Vagina (tissue), 2 donors: ENCODE data around the gene COASY. TPM values are rescaled to one million over a fixed set of nuclear protein-coding genes. Genes with fewer than 3 reads are reported as not detected.
A peak's percentile ranks its signal among the peaks of the same experiment; 100 is the strongest.
"Not testable (repeated sequence)": the region's sequence is repeated elsewhere in the genome, so short reads cannot be mapped to it uniquely, and the experiment has no call there.

Experiments
- DNase-seq, 2 donors: peaks; one replicate each; pipeline ENCODE4 v3.0.0-alpha.2; 2017; ENCODE audit errors: extremely low spot score in 2 of 2
- H3K27ac ChIP-seq: fragments of 200-600 bp; sonication (generic); one replicate; pipeline ENCODE4 v1.5.1; 2019
- H3K27me3 ChIP-seq: fragments of 200-600 bp; sonication (generic); one replicate; pipeline ENCODE4 v1.5.1; 2019
- H3K36me3 ChIP-seq, 2 donors: fragments of 200-600 bp; sonication (generic); one replicate each; pipeline ENCODE4 v1.5.1; 2017 to 2019
- H3K4me1 ChIP-seq: fragments of 200-600 bp; sonication (generic); one replicate; pipeline ENCODE4 v1.5.1; 2019
- H3K4me3 ChIP-seq, 2 donors: fragments of 200-600 bp; sonication (generic); 1 replicate in 1 of 2; 2 replicates in 1 of 2; pipeline ENCODE4 v1.5.1; 2016 to 2019
- H3K9me3 ChIP-seq: fragments of 200-600 bp; sonication (generic); one replicate; pipeline ENCODE4 v1.5.1; 2019
- POLR2A ChIP-seq, 2 donors: fragments of 450-650 bp; IDR thresholded peaks; one replicate each; pipeline ENCODE4 v1.6.1; 2017; ENCODE audit warnings: antibody characterized with exemption in 2 of 2, mild to moderate bottlenecking in 2 of 2, moderate library complexity in 2 of 2
- POLR2AphosphoS5 ChIP-seq, 2 donors: sonication (generic); formaldehyde crosslinking; IDR thresholded peaks; one replicate each; pipeline ENCODE4 v1.9.0; 2017; ENCODE audit warnings: antibody characterized with exemption in 2 of 2, mild to moderate bottlenecking in 2 of 2, low read depth in 1 of 2; ENCODE audit not compliant: insufficient read depth in 1 of 2
- intact Hi-C: fragments of 100-400 bp; cut with DNase I; formaldehyde crosslinking; loops from one replicate; pipeline ENCODE4 v1.15.1; 2023
- total RNA-seq: library from RNA; depleted of rRNA; stranded (reverse); fragments of >200 nt; gene quantifications from one replicate; pipeline ENCODE4 v1.2.3, GENCODE V29; 2016
- TF ChIP-seq, protein P1 (sequence below), 3 experiments: fragments of 450-650 bp in 2 of 3; fragments of 200-600 bp in 1 of 3; sonication (generic) in 1 of 3; IDR thresholded peaks; one replicate each; pipeline ENCODE4 v1.5.1; 2017 to 2019; ENCODE audit warnings: antibody characterized with exemption in 3 of 3, mild to moderate bottlenecking in 2 of 3, moderate library complexity in 2 of 3

The COASY gene
- total RNA-seq, 1 donor from 2014 or later = 24.8 TPM

DNA sequence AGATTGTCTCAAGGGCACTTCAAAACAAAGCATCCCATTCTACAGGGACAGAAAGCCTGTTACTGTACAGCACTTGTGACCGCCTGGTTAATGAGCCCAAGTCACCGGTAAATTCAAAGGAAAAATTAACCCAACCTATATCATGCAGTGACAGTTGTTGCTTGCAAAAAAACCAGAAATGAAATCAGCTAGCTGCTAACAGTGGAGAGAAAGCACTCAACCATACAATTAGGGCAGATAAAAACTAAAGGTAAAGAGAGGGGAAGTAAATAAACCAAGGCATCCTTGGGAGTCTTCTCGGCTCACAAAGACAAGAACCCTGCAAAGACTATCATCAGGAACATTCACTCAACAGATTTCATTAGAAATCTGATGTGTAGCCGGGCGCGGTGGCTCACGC lies 41.4 kb downstream of the COASY start:
- TF ChIP-seq POLR2AphosphoS5 (IDR thresholded peaks at IDR 0.05; ENCODE audit: insufficient read depth in 1 of 2, low read depth in 1 of 2) (no peak), POLR2A (IDR thresholded peaks at IDR 0.05) (no peak)
- TF ChIP-seq, protein P1, sequence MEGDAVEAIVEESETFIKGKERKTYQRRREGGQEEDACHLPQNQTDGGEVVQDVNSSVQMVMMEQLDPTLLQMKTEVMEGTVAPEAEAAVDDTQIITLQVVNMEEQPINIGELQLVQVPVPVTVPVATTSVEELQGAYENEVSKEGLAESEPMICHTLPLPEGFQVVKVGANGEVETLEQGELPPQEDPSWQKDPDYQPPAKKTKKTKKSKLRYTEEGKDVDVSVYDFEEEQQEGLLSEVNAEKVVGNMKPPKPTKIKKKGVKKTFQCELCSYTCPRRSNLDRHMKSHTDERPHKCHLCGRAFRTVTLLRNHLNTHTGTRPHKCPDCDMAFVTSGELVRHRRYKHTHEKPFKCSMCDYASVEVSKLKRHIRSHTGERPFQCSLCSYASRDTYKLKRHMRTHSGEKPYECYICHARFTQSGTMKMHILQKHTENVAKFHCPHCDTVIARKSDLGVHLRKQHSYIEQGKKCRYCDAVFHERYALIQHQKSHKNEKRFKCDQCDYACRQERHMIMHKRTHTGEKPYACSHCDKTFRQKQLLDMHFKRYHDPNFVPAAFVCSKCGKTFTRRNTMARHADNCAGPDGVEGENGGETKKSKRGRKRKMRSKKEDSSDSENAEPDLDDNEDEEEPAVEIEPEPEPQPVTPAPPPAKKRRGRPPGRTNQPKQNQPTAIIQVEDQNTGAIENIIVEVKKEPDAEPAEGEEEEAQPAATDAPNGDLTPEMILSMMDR (IDR thresholded peaks at IDR 0.05) = no peak
- Histone ChIP-seq H3K4me3 (no peak overlapping the region), H3K9me3 (no peaks in the 10 kb centered on the region), H3K36me3 (peaks cover 0 to 7% of the 10 kb centered on the region in 2 donors), H3K4me1 (peaks cover 59% of the 10 kb centered on the region), H3K27me3 (no peaks in the 10 kb centered on the region), H3K27ac (no peak overlapping the region)
- DNase-seq = no peak
- intact Hi-C loops = no loop called here

DNA sequence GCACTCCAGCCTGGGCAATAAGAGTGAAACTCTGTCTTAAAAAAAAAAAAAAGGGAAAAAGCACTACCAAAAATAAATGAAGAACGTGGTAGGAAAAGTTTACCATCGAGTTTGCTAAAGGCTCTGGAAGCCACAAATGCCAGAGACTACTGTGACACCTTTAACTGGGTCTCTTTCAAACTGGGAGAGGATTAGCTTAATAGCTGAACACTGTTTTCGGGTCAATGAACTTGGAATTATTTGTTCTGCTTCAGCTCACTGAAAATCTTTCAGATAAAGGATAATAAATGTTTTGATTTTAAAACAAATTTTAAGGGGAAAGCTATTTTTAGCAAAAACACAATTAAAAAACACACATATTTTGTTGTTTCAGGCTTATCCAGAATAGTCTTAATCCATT lies 45.8 kb downstream of the COASY start:
- Histone ChIP-seq H3K27ac (peak overlapping the region; percentile 96), H3K9me3 (no peaks in the 10 kb centered on the region), H3K4me1 (peaks cover 49% of the 10 kb centered on the region), H3K27me3 (no peaks in the 10 kb centered on the region), H3K4me3 (peak overlapping the region; percentile 77 to 98), H3K36me3 (peaks cover 0 to 8% of the 10 kb centered on the region in 2 donors)
- intact Hi-C loops = loop anchor here (5.0 kb wide), 1 partner anchor 65 kb away; no protein-coding TSS in a partner anchor
- no peak for DNase-seq
- TF ChIP-seq, protein P1 (IDR thresholded peaks at IDR 0.05) = no peak
- no peak for TF ChIP-seq POLR2A (IDR thresholded peaks at IDR 0.05)
- no peak for TF ChIP-seq POLR2AphosphoS5 (IDR thresholded peaks at IDR 0.05; ENCODE audit: insufficient read depth in 1 of 2, low read depth in 1 of 2)

- Histone ChIP-seq H3K4me3 (peak overlapping the region; percentile 77 to 98), H3K36me3 (peaks cover 0 to 16% of the 10 kb centered on the region in 2 donors), H3K27me3 (no peaks in the 10 kb centered on the region), H3K27ac (peak overlapping the region; percentile 96), H3K9me3 (no peaks in the 10 kb centered on the region), H3K4me1 (peaks cover 49% of the 10 kb centered on the region)
- DNase-seq = no peak
- intact Hi-C loops = loop anchor here (5.0 kb wide), 1 partner anchor 64 kb away; no protein-coding TSS in a partner anchor
- TF ChIP-seq POLR2AphosphoS5 (IDR thresholded peaks at IDR 0.05; ENCODE audit: insufficient read depth in 1 of 2, low read depth in 1 of 2) = no peak
- TF ChIP-seq POLR2A (IDR thresholded peaks at IDR 0.05) = no peak
- TF ChIP-seq, protein P1 (IDR thresholded peaks at IDR 0.05) = no peak
Observed at GRCh38 chr17:42608305-42609181, 46.6 kb downstream of the COASY start.

DNA sequence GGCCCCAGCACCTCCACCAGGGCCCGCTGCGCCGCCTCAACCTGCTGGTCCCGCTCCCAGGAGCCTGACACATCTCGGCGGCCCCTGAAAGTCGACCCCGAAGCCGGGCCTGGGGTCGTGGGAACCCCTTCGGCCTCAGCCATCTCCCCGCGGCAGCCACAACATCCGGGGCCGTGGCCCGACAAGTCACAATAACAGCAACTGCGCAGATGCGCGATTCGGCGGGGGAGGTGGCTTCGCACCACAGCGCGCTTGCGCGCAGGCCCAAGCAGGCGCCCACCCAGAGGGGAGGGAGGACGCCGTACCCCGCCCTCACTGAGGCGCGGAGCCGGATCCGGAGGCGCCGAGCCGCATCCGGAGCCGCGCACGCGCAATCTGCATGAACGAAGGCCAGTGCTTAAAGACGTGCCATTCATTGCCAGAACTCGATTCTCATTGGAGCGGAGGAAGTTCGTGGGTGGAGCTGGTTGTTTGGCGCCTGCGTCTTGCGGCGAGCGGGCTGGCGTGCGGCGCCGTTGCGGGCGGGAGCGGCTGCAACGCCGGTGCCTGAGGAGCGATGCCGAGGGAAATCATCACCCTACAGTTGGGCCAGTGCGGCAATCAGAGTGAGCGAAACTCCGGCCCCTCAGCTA lies 47.4 kb downstream of the COASY start, which contains the start of the genes RETREG3 and TUBG1:
TSS of gene RETREG3 (minus strand) at position 193 of the 632 bp plus-strand sequence. CDS start at position 143, 50 bp downstream.
TSS of gene TUBG1 (plus strand) at position 502 of the 632 bp plus-strand sequence. CDS start at position 557, 55 bp downstream.
- DNase-seq = peak; percentile 98
- Histone ChIP-seq H3K27ac (peak within 1 kb of the TSS; percentile 96), H3K27me3 (no peaks in the 10 kb centered on the region), H3K4me1 (peaks cover 47% of the 10 kb centered on the region), H3K4me3 (peak within 1 kb of the TSS; percentile 77 to 98), H3K36me3 (peaks cover 0 to 23% of the 10 kb centered on the region in 2 donors), H3K9me3 (no peaks in the 10 kb centered on the region)
- intact Hi-C loops = loop anchor here (5.0 kb wide), 1 partner anchor 63 kb away; no protein-coding TSS in a partner anchor
- TF ChIP-seq POLR2AphosphoS5 (IDR thresholded peaks at IDR 0.05; ENCODE audit: insufficient read depth in 1 of 2, low read depth in 1 of 2) = peak; percentile 98
- TF ChIP-seq POLR2A (IDR thresholded peaks at IDR 0.05) = peak in 1 of 2 donors; percentile 80
- TF ChIP-seq, protein P1 (IDR thresholded peaks at IDR 0.05) = peak in 2 of 3 experiments; percentile 15 to 28

- not testable (repeated sequence) for H3K9me3 ChIP-seq, H3K27me3 ChIP-seq, DNase-seq
- H3K36me3 ChIP-seq = peaks cover 0 to 31% of the 10 kb centered on the region in 2 donors
- intact Hi-C loops = loop anchor here (5.0 kb wide), 1 partner anchor 62 kb away; no protein-coding TSS in a partner anchor
- H3K27ac ChIP-seq = peak overlapping the region; percentile 96
- H3K4me1 ChIP-seq = peaks cover 40% of the 10 kb centered on the region
- H3K4me3 ChIP-seq = peak overlapping the region; percentile 53 to 98
Observed at GRCh38 chr17:42609814-42610801, 48.2 kb downstream of the COASY start.
